Fibroblast of pulmonary artery (primary cell): Measurements from ENCODE around the gene SEC14L5.

Experiments
- DNase-seq: peaks from one replicate; pipeline ENCODE4 v3.0.0-alpha.2; 2010; ENCODE audit warnings: low read depth
- H3K4me3 ChIP-seq: replicated peaks from 2 replicates; pipeline ENCODE4 v1.5.1; 2011; ENCODE audit warnings: low read depth, mild to moderate bottlenecking, control low read depth, low read length, moderate library complexity
- CTCF ChIP-seq: IDR thresholded peaks from 2 replicates; pipeline ENCODE4 v1.5.1; 2011; ENCODE audit warnings: mild to moderate bottlenecking, control low read depth, low read length, inconsistent platforms; ENCODE audit errors: missing control alignments

Gene SEC14L5

GRCh38 chr16:5027575-5028235, 69.6 kb downstream of the SEC14L5 start:
- TF ChIP-seq CTCF = no peak
- H3K4me3 ChIP-seq = no peak overlapping the region
- DNase-seq = no peak

GRCh38 chr16:5028950-5029475, 70.9 kb downstream of the SEC14L5 start:
- TF ChIP-seq CTCF = no peak
- no peak overlapping the region for H3K4me3 ChIP-seq
- no peak for DNase-seq

GRCh38 chr16:5030251-5030870, 72.2 kb downstream of the SEC14L5 start:
- DNase-seq = no peak
- H3K4me3 ChIP-seq = no peak overlapping the region
- no peak for TF ChIP-seq CTCF

- DNase-seq = no peak
- TF ChIP-seq CTCF = no peak
- H3K4me3 ChIP-seq = no peak overlapping the region
Measured at GRCh38 chr16:5031601-5032000, 73.5 kb downstream of the SEC14L5 start.

GRCh38 chr16:5032748-5033167, 74.6 kb downstream of the SEC14L5 start:
- no peak for TF ChIP-seq CTCF
- DNase-seq = no peak
- peak overlapping the region; percentile 78 for H3K4me3 ChIP-seq

- peak within 1 kb of the TSS; percentile 78 for H3K4me3 ChIP-seq
- no peak for TF ChIP-seq CTCF
- peak; percentile 88 for DNase-seq
Measured at GRCh38 chr16:5033256-5034166, 75.4 kb downstream of the SEC14L5 start, which contains the start of gene NAGPA. Gene NAGPA (minus strand): TSS chr16:5033935. CDS start chr16:5033914, 21 bp downstream.
